ENCODE results near the gene CPEB4. TPM values are rescaled to one million over a fixed set of nuclear protein-coding genes. Genes with fewer than 3 reads are reported as not detected.

CPEB4 gene
- total and polyA plus RNA-seq, 9 of the 15 experiments (the other 6 are each of a cell fraction or from before 2014, with no cell fraction given): 7.4 to 21.3 (median 12.4) TPM

GRCh38 chr5:173855162-173855994, 32.8 kb upstream of the CPEB4 start (continued):
- no peak for TF ChIP-seq ZBTB40 (IDR thresholded peaks at IDR 0.05)
- no peak for TF ChIP-seq ZBTB40 (CRISPR knock-in tag; IDR thresholded peaks at IDR 0.05)
- TF ChIP-seq ZKSCAN3 (CRISPR knock-in tag; IDR thresholded peaks at IDR 0.05): no peak
- peak; percentile 98 for TF ChIP-seq DPF2 (IDR thresholded peaks at IDR 0.05)
- no peak for TF ChIP-seq ZNF253 (CRISPR knock-in tag; conservative IDR thresholded peaks at IDR 0.05)
- TF ChIP-seq PHF21A (IDR thresholded peaks at IDR 0.05; ENCODE audit: borderline replicate concordance, low read depth): no peak
- TF ChIP-seq ZNF592 (IDR thresholded peaks at IDR 0.05): peak; percentile 96
- TF ChIP-seq, protein P1, sequence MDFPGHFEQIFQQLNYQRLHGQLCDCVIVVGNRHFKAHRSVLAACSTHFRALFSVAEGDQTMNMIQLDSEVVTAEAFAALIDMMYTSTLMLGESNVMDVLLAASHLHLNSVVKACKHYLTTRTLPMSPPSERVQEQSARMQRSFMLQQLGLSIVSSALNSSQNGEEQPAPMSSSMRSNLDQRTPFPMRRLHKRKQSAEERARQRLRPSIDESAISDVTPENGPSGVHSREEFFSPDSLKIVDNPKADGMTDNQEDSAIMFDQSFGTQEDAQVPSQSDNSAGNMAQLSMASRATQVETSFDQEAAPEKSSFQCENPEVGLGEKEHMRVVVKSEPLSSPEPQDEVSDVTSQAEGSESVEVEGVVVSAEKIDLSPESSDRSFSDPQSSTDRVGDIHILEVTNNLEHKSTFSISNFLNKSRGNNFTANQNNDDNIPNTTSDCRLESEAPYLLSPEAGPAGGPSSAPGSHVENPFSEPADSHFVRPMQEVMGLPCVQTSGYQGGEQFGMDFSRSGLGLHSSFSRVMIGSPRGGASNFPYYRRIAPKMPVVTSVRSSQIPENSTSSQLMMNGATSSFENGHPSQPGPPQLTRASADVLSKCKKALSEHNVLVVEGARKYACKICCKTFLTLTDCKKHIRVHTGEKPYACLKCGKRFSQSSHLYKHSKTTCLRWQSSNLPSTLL (IDR thresholded peaks at IDR 0.05): no peak
- no peak; the same call in 1 of the 2 replicates for TF ChIP-seq ZNF23 (CRISPR knock-in tag; IDR thresholded peaks at IDR 0.05)
- TF ChIP-seq BHLHE40 (IDR thresholded peaks at IDR 0.05; ENCODE audit: low read length): peak; percentile 62
- no peak for TF ChIP-seq SRSF9 (IDR thresholded peaks at IDR 0.05; ENCODE audit: borderline replicate concordance, low read depth, low read length)
